Astrocyte of the spinal cord (primary cell): ENCODE results near the gene KRTAP5-6.

Source experiments
- DNase-seq: peaks from one replicate; pipeline ENCODE4 v3.0.0; 2011; ENCODE audit warnings: low read depth, low spot score
- H3K4me3 ChIP-seq: 2 replicates; pipeline ENCODE4 v1.5.1; 2011; ENCODE audit warnings: low read depth, mild to moderate bottlenecking, low read length, moderate library complexity
- CTCF ChIP-seq: IDR thresholded peaks from 2 replicates; pipeline ENCODE4 v1.5.1; 2012; ENCODE audit warnings: low read depth, mild to moderate bottlenecking, low read length, inconsistent platforms
- in situ Hi-C: cut with HindIII; loops from 2 replicates; pipeline ENCODE4 v1.10.0; 2017; ENCODE audit warnings: low sequenced_read_pairs

KRTAP5-6 gene

GRCh38 chr11:1744137-1744886 lies 47.3 kb downstream of the KRTAP5-6 start:
- no peak overlapping the region for H3K4me3 ChIP-seq
- no peak for TF ChIP-seq CTCF
- in situ Hi-C loops, result no loop called here
- DNase-seq, result no peak

- no peak overlapping the region for H3K4me3 ChIP-seq
- no peak for TF ChIP-seq CTCF
- in situ Hi-C loops, result no loop called here
- DNase-seq, result no peak
Observed at GRCh38 chr11:1744891-1745700, 48.1 kb downstream of the KRTAP5-6 start.

GRCh38 chr11:1745701-1746320 lies 48.8 kb downstream of the KRTAP5-6 start:
- H3K4me3 ChIP-seq, result no peak overlapping the region
- no peak for TF ChIP-seq CTCF
- in situ Hi-C loops, result no loop called here
- DNase-seq, result no peak

- no peak overlapping the region for H3K4me3 ChIP-seq
- no peak for TF ChIP-seq CTCF
- DNase-seq, result no peak
- in situ Hi-C loops, result no loop called here
Observed at GRCh38 chr11:1746511-1746931, 49.5 kb downstream of the KRTAP5-6 start.

GRCh38 chr11:1746956-1747752 lies 50.2 kb downstream of the KRTAP5-6 start:
- in situ Hi-C loops, result no loop called here
- no peak for DNase-seq
- H3K4me3 ChIP-seq, result peak overlapping the region; percentile 48
- no peak for TF ChIP-seq CTCF
